NCI-H510A (cell line): ENCODE results near the gene NUFIP2.
"Not testable (repeated sequence)": the region's sequence is repeated elsewhere in the genome, so short reads cannot be mapped to it uniquely, and the experiment has no call there.

ENCODE experiments used
- DNase-seq: peaks from one replicate; lab custom pipeline; 2025; lab: John Stamatoyannopoulos, UW

The NUFIP2 gene

DNA sequence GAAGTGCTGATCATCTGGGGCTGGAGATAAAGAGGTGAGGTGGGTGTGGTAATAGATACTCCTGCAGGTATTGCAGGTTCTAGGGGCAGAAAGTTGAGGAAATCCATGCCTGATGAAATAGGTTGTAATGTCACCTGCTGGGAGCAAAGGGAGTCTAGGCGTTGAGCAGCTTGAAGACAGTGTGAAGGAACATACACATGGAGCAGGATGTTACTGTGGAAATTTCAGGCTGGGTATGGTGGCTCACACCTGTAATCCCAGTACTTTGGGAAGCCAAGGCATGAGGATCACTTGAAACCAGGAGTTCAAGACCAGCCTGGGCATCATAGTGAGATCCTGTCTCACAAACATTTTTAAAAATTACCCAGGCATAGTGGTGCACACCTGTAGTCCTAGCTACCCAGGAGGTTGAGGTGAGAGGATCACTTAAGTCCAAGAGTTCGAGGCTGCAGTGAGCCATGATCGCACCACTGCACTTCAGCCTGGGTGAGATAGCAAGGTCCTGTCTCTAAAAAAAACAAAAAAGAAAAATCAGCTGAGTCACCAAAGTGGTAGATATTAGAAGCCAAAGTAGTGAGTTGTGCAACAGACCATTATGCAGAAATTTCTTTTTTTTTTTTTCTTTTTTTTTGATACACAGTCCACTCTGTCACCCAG, 56.3 kb downstream of the NUFIP2 start:
- DNase-seq, result no peak

DNA sequence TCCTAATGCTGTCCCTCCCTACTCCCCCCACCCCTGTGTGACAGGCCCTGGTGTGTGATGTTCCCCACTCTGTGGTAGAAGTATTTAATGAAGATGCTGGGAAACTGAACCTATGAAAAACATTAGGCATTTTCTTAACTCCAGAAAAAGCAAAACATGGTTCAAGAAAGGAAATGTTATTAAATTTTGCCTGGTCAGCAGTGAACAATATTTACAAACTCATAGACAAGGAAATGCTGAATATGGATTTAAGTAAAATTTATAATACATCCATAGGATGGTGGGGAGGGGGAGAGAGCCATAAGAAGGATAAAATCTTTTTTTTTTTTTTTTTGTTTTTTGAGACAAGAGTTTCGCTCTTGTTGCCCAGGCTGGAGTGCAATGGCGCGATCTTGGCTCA, 58.0 kb downstream of the NUFIP2 start:
- no peak for DNase-seq

DNA sequence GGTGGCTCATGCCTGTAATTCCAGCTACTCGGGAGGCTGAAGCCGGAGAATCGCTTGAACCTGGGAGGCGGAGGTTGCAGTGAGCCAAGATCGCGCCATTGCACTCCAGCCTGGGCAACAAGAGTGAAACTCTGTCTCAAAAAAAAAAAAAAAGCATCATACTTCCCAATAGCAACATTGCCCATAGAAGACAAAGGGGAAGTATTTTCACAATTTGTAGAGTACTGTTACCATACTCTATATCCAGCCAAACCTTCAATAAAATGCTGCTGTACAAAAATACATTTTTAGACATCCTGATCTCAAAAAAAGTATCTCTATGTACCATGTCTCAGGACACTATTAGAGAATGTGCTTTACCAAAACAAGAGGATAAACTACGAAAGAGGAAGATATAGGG, 59.0 kb downstream of the NUFIP2 start:
- DNase-seq, result not testable (repeated sequence)

DNA sequence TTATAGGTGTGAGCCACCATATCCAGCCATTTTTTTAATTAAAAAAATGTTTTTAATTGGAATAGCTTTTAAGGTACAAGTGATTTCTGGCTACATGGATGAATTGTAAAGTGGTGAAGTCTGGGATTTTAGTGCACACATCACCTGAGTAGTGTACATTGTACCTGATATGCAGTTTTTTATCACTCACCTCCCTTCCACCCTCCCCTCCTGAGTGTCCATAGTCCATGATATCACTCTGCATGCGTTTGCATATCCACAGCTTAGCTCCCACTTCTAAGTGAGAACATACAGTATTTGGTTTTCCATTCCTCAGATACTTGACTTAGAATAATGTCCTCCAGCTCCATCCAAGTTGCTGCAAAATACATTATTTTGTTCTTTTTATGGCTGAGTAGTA, 60.6 kb downstream of the NUFIP2 start:
- DNase-seq, result no peak

DNA sequence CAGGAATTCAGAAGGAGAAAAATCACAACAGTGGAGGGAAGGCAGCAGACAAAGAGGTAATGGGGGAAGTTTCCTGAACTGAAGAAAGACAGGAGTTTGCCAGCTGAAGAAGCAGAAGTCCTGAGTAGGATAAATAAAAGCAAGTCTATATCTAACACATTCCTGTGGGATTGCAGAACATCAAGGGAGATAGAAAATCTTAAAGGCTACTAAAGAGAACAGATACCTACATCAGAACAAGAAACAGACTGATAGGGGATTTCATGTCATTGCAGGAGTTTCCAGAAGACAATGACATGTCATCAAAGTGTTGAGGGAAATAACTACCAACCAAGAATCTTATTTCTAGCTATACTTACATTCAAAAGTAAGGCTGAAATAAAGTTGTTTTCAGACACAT, 68.6 kb downstream of the NUFIP2 start:
- DNase-seq, result no peak

DNA sequence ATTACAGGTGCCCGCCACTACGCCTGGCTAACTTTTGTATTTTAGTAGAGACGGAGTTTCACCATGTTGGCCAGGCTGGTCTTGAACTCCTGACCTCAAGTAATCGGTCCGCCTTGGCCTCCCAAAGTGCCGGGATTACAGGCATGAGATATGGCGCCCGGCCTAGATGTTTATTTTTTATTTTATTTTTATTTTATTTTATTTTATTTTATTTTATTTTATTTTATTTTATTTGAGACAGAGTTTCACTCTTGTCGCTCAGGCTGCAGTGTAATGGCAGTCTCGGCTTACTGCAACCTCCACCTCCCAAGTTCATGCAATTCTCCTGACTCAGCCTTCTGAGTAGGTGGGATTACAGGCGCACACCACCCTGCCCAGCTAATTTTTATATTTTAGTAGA, 72.6 kb downstream of the NUFIP2 start:
- not testable (repeated sequence) for DNase-seq

DNA sequence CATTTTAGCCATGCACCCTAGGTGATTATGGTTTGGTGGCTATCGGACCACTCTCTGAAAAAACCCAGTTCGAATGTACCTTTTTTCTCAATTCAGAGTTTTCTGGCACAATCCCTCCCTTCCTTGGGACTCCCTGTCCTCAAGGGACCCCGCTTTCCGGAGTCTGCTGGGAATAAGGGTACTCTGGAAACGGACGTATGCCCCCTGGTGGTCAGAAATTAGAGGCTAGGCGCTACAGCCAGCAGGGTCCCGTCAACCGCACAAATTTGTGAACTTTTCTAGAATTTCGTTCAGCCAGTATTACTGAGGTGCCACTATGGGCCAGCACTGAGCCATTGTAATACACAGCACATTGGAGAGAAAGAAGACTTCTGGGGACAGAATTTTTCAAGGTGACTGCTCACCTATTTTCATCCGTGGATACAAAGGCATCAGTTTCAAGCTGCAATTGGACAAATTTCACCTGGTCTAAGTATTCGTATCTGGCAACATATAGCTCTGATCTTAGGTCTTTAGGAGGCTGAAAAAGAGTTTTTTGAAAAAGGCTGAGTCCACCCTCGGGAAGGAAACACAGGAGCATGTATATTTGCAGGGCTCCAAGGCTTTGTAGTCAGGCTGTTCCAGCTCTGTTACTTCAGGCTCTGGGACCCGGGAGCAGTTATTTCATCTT, 74.4 kb downstream of the NUFIP2 start:
- DNase-seq, result peak; percentile 15

DNA sequence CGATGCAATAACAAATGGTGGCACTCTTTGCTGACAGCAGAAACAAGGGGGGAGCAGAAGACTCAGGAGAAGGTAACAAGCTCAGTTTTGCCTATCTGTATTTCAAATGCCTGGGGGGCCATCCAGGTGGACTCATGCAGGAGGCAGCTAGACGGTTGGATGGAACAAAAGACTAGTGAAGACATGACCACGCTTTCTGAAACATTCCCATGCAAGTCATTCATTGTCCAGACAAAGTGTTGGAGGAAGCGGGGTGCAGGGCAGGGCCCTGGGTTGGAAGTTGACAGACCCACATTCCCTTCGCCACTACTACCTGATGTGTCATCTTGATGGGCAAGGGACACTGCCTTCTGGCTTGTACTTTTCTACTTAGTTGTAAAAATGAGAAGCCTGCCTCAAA, 77.1 kb downstream of the NUFIP2 start:
- no peak for DNase-seq

DNA sequence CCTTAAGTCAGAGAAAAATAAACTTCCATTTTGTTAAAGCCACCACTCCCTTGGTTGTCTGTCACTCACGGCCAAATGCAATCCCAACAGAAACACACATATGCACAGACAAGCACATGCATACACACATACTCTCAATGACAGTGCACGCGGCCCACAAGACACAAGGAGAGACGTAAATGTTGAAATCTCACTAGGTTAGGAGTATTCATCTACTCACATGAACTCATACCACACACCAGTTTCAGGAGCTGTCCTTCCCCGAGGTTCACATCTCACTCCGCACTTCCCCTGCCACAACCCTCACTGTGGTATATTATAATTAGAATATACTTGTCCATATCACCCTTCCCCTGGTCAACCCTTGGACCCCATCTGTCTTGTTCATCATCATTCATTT, 77.8 kb downstream of the NUFIP2 start:
- DNase-seq, result no peak

DNA sequence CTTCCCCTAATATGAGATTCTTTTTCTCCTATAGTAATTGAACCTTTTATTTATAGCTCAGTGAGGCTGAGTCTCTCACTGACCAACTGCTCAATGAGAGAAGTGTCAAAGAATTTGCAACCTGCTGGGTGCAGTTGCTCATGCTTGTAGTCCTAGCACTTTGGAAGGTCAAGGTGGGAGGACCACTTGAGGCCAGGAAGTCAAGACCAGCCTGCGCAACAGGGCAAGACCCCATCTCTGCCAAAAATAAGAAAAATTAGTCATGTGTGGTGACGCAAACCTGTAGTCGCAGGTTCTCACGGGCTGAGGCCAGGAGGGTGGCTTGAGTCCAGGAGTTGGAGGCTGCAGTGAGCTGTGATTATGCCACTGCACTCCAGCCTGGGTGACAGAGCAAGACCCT, 78.2 kb downstream of the NUFIP2 start:
- no peak for DNase-seq

DNA sequence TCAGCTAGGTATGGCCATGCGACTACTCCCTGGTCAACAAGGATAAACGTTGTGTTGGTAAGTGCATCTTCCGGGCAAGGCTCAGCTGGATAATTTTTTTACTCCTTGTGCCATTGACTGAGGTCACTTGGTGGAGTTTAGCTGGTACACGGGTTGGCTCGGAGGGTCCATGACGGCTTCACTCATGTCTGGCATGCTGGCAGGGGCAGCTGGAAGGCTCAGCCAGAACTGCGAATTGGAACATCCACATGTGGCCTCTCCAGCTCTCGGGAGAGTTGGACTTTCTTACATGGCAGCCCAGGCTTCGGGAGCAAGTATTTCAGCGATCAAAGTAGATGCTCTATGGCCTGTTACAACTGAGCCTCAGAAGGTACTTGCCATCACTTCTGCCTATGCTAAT, 78.8 kb downstream of the NUFIP2 start:
- no peak for DNase-seq

DNA sequence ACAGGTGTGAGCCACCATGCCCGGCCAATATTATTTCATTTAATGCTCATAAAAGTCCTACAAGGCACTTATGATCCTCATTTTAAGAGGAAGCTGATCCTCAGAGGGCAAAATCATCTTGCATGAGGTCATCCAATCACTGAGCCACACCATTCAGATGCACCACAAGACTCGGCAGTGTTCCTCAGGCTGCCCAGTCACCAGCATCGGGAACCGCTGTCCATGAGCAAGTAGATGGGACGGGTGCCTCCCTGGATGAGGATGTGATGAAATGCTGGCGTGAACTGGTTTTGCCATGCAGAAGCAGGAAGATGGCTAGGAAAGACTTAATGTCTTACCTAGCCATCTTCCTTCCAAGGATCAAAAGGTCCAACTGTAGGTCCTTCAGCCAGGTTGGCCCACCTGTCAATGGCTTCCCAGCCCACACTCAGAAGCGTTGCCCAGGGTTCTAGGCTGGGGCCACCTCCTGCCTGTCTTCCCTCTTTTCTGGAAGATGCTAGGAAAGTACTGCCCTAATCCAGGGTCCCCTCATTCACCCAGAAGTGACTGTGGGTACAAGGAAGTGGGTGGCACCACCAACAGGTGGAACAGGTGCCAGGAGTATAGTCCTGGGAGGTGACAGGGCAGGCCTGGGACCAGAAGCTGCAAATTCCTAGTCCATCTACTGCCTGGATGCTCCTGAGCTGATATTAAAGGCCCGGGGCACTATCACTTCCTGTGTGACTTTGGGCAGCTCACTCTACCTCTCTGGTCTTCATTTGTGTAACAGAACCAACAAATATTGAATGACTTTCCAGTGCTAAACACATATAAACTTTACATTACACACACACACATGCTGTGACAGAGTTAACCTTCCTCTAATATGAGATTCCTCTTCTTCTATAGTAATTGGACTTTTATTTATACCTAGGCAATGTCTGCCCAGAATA, 79.5 kb downstream of the NUFIP2 start:
- no peak for DNase-seq

DNA sequence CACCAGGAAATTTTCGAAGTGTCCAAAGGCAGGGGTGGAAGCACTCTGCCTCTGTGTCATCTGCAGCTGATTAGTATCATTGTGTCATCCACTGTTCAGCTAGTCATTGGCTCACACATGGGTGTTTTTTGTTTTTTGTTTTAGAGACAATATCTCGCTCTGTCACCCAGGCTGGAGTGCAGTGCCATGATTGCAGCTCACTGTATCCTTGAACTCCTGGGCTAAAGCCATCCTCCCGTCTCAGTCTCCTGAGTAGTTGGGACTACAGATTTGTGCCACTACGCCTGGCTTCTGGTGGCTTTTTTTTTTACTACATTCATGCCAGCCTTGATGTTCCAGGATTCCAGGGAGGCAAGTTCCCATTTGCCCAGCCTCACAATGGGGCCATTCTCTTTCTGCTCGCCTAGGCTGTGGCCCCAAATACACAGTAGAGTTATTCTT, 81.2 kb downstream of the NUFIP2 start:
- DNase-seq, result no peak

DNA sequence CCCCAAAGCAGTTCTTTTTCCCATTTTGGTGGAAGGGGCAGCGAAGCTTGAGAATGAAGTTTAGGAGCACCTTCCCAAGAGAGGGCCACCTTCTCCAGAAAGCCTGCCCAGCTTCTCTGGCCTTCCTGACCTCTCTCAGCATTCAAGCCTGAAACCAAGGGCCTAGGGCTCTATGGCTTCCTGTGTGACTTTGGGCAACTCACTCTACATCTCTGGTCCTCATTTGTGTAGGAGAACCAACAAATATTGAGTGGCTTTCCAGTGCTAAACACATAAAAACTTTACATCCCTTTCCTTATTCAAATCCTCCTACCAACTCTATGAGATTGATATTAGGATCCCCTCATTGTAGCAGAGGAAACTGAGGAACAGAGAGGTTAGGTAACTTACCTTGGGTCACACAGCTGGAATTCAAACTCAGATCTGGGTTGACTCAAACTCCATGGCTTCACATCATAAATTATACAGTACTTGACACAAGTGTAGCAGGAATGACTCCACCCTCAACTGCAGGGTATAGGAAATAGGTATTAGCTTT, 81.8 kb downstream of the NUFIP2 start:
- no peak for DNase-seq

DNA sequence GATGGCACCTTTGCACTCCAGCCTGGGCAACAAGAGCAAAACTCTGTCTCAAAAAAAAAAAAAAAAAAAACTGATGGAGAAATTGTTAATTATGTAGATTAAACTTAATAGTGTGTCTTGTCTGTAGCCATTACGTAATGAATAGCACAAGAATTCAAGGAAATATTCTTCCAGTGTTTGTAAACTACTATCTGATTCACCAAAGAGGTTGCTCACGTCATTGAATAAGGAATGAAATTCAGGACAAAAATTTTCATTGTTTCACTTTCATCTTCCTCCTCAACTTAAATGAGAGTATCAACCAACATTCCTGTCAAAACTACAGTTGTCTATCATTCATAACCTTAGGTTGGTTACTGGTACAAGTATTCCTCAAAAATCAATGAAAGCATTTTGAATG, 83.1 kb downstream of the NUFIP2 start:
- no peak for DNase-seq

DNA sequence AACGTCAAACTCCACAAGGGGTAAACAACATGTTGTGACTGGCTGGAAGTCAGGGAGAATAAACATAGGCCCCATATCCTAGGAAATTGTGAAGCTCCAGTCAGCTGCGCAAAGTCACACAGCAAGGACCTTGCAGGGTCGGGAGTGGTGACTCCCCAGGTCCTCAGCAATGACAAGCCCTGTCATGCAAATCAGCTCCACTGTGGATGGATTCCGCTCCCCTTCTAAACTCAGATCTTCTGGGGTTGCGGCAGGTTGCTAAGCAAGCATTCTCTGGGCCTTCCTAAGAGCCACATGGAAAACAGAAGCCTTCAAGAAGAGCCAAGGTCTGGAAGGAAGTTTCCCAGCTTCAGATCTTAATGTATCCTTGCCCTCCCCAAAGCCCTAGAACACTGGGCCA, 84.9 kb downstream of the NUFIP2 start:
- DNase-seq, result no peak

DNA sequence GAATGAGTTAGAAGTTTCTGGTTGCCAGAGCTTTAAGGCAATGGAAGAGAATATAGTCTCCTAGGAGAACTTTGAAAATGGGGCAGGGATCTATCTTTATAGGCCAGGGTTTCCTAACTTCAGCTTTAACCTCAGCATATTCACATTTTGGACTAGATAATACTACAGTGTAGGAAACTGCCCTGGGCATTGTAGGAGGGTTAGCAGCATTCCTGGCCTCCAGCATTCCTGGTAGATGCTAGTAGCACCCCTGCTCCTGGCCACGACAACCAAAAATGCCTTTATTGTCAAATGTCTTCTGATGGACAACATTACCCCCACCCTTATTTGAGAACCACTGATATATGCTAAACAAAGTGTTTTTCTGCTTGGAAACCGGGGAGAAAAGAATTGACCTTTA, 86.0 kb downstream of the NUFIP2 start:
- DNase-seq, result no peak
